NCI-H524 (cell line): ENCODE measurements around the gene NCDN.

Source experiments
- DNase-seq, 2 experiments: peaks; one replicate each; lab custom pipeline; 2025; lab: John Stamatoyannopoulos, UW

NCDN gene

GRCh38 chr1:35590476-35591040 is 33.0 kb downstream of the NCDN start:
- no peak for DNase-seq

GRCh38 chr1:35591211-35591610 is 33.6 kb downstream of the NCDN start:
- DNase-seq: no peak

GRCh38 chr1:35592991-35593769 is 35.6 kb downstream of the NCDN start:
- DNase-seq: no peak

- no peak for DNase-seq
Measured at GRCh38 chr1:35594005-35594760, 36.6 kb downstream of the NCDN start.

GRCh38 chr1:35595684-35596083 is 38.1 kb downstream of the NCDN start:
- no peak for DNase-seq

GRCh38 chr1:35597870-35598269 is 40.3 kb downstream of the NCDN start:
- no peak for DNase-seq

GRCh38 chr1:35598895-35599294 is 41.3 kb downstream of the NCDN start:
- DNase-seq: no peak

- no peak for DNase-seq
Measured at GRCh38 chr1:35599411-35599810, 41.8 kb downstream of the NCDN start.

GRCh38 chr1:35600593-35600992 is 43.0 kb downstream of the NCDN start:
- DNase-seq: no peak

- DNase-seq: no peak
Measured at GRCh38 chr1:35603468-35603867, 45.9 kb downstream of the NCDN start.

GRCh38 chr1:35603941-35604340 is 46.3 kb downstream of the NCDN start:
- DNase-seq: no peak

GRCh38 chr1:35605071-35605866 is 47.7 kb downstream of the NCDN start:
- no peak for DNase-seq

- no peak for DNase-seq
Measured at GRCh38 chr1:35605867-35606182, 48.2 kb downstream of the NCDN start.

- DNase-seq: no peak
Measured at GRCh38 chr1:35611655-35612054, 54.1 kb downstream of the NCDN start.

- DNase-seq: no peak
Measured at GRCh38 chr1:35615440-35615839, 57.8 kb downstream of the NCDN start.
